Effector memory CD4-positive, alpha-beta T cell (primary cell): Measurements from ENCODE around the gene PRMT2.

Experiments
- DNase-seq, 3 donors: peaks; one replicate each; pipeline ENCODE4 v3.0.0-alpha.2; 2020
- H3K27ac ChIP-seq: 2 replicates; pipeline ENCODE4 v1.7.0; 2013; ENCODE audit warnings: mild to moderate bottlenecking, low read length, moderate library complexity; ENCODE audit not compliant: insufficient read depth, poor library complexity, severe bottlenecking
- H3K27me3 ChIP-seq: replicated peaks from 2 replicates; pipeline ENCODE4 v1.7.0; 2013; ENCODE audit warnings: mild to moderate bottlenecking, low read length; ENCODE audit not compliant: insufficient read depth, control insufficient read depth, poor library complexity, severe bottlenecking
- H3K36me3 ChIP-seq: 2 replicates; pipeline ENCODE4 v1.7.0; 2013; ENCODE audit warnings: mild to moderate bottlenecking, low read length, moderate library complexity; ENCODE audit not compliant: control insufficient read depth, insufficient read depth
- H3K4me1 ChIP-seq: 2 replicates; pipeline ENCODE4 v1.7.0; 2013; ENCODE audit warnings: low read length, mild to moderate bottlenecking; ENCODE audit not compliant: control insufficient read depth, insufficient read depth, poor library complexity, severe bottlenecking
- H3K4me3 ChIP-seq: 2 replicates; pipeline ENCODE4 v1.7.0; 2013; ENCODE audit warnings: low read length, low read depth, mild to moderate bottlenecking; ENCODE audit not compliant: insufficient read depth, poor library complexity, severe bottlenecking
- H3K9me3 ChIP-seq: 2 replicates; pipeline ENCODE4 v1.7.0; 2013; ENCODE audit warnings: mild to moderate bottlenecking, low read length, moderate library complexity; ENCODE audit not compliant: control insufficient read depth
- total RNA-seq, 3 donors: gene quantifications; one replicate each; lab custom pipeline; 2026; lab: John Stamatoyannopoulos, UW

Gene PRMT2
- 78.5 to 154 (median 91.5) reads per million in 3 donors for total RNA-seq

GRCh38 chr21:46635324-46636180 lies at the start of gene PRMT2:
Gene PRMT2, plus strand, starts transcription at chr21:46635674. Its CDS starts 1,278 bp downstream, at chr21:46636952.
- Histone ChIP-seq H3K4me3 (peak within 1 kb of the TSS; percentile 100), H3K27me3 (no peaks in the 10 kb centered on the region), H3K36me3 (no peaks in the 10 kb centered on the region), H3K9me3 (no peaks in the 10 kb centered on the region), H3K27ac (peak within 1 kb of the TSS; percentile 94), H3K4me1 (peaks cover 32% of the 10 kb centered on the region)
- DNase-seq: peak; percentile 94 to 98 (median 97)

- no peak overlapping the region for H3K4me3 ChIP-seq
- H3K4me1 ChIP-seq: no peaks in the 10 kb centered on the region
- H3K9me3 ChIP-seq: no peaks in the 10 kb centered on the region
- H3K36me3 ChIP-seq: no peaks in the 10 kb centered on the region
- DNase-seq: no peak
- H3K27me3 ChIP-seq: no peaks in the 10 kb centered on the region
- H3K27ac ChIP-seq: no peak overlapping the region
Observed at GRCh38 chr21:46594276-46594675, 41.2 kb upstream of the PRMT2 start.

DNA sequence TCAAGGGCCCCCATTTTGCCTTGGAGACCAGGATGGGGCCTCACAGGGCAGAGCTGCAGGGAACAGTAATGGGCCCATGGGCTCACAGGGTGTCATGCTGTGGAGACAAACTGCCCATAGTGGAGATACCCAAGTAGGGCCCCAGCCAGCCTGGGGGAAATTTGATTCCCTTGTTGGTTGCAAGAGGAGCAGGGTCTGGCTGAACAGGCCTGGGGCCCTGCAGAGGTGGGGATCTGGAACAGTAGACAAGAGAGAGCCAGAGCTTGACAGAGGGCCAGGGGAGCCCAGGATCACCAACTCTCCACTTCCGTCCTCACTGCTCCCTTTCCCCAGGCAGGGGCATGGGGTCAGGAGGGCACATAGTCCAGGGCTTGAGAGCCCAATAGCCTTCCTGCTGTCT lies 39.3 kb upstream of the PRMT2 start:
- no peaks in the 10 kb centered on the region for H3K27me3 ChIP-seq
- no peak overlapping the region for H3K27ac ChIP-seq
- H3K36me3 ChIP-seq: no peaks in the 10 kb centered on the region
- H3K9me3 ChIP-seq: no peaks in the 10 kb centered on the region
- no peak overlapping the region for H3K4me3 ChIP-seq
- no peaks in the 10 kb centered on the region for H3K4me1 ChIP-seq
- no peak for DNase-seq

- Histone ChIP-seq H3K4me1 (no peaks in the 10 kb centered on the region), H3K4me3 (no peak overlapping the region), H3K27ac (no peak overlapping the region), H3K9me3 (no peaks in the 10 kb centered on the region), H3K27me3 (no peaks in the 10 kb centered on the region), H3K36me3 (no peaks in the 10 kb centered on the region)
- DNase-seq: no peak
Observed at GRCh38 chr21:46597031-46597430, 38.4 kb upstream of the PRMT2 start.

DNA sequence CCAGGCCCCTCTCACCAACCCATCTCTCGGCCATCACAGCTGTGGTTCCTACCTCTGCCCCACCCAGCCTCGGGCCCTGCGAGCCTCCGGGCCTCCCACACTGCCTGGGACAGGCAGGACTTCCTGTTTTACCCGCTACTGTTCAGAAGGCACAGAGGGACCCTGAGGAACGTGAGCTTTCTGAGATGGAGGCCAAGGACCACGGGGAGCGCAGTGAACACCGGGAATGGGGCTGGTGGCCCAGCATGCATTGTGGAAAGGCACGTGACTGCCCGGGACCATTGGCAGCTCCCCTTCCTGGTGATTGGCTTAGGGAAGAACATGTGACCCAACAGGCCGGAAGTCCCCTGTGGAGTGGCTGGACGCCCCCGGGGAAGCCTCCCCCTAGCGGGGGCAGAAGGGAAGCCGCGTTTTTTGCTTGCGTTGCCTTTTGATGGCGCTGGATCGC lies 37.6 kb upstream of the PRMT2 start:
- Histone ChIP-seq H3K36me3 (no peaks in the 10 kb centered on the region), H3K27me3 (no peaks in the 10 kb centered on the region), H3K4me1 (no peaks in the 10 kb centered on the region), H3K27ac (no peak overlapping the region), H3K4me3 (no peak overlapping the region), H3K9me3 (no peaks in the 10 kb centered on the region)
- no peak for DNase-seq

GRCh38 chr21:46598581-46599572 lies 36.6 kb upstream of the PRMT2 start:
- no peak for DNase-seq
- Histone ChIP-seq H3K9me3 (no peaks in the 10 kb centered on the region), H3K4me3 (no peak overlapping the region), H3K4me1 (no peaks in the 10 kb centered on the region), H3K27ac (no peak overlapping the region), H3K36me3 (no peaks in the 10 kb centered on the region), H3K27me3 (no peaks in the 10 kb centered on the region)

DNA sequence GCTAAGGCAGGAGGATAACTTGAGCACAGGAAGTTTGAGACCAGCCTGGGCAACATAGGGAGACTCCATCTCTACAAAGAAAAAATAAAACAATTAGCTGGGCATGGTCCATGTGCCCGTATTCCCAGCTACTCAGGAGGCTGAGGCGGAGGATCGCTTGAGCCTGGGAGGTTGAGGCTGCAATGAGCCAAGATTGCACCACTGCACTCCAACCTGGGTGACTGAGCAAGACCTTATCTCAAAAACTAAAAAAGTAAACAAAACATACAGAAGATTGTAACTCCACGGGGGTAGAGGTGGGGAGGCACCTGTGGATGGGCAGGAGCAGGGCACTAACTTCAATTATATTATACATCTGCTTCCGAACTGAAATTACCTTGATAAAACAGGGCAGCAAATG lies 35.2 kb upstream of the PRMT2 start:
- Histone ChIP-seq H3K4me1 (peaks cover 4% of the 10 kb centered on the region), H3K4me3 (no peak overlapping the region), H3K27ac (no peak overlapping the region), H3K9me3 (no peaks in the 10 kb centered on the region), H3K27me3 (no peaks in the 10 kb centered on the region), H3K36me3 (no peaks in the 10 kb centered on the region)
- no peak for DNase-seq

- Histone ChIP-seq H3K4me3 (no peak overlapping the region), H3K4me1 (peaks cover 11% of the 10 kb centered on the region), H3K9me3 (no peaks in the 10 kb centered on the region), H3K27ac (no peak overlapping the region), H3K27me3 (no peaks in the 10 kb centered on the region), H3K36me3 (no peaks in the 10 kb centered on the region)
- DNase-seq: no peak
Observed at GRCh38 chr21:46600978-46601377, 34.5 kb upstream of the PRMT2 start.

DNA sequence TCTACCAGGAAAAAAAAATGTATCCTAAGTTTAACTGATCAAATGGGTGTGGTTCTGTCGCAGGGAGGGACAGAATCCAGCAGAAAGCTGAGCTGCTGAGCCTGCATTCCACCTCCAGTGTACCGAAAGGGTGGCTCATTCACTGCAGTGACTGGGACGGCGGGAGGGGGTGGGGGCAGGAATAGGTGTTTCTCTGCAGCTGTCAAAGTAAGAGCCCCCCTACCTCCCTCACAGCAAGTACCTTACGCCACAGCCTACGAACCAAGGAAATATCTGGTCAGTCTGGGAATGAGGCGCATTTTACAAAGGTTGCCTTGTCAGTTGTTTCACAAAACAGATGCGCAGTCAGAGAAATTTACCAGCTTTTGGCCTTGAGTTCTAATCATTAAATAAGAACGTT lies 32.2 kb upstream of the PRMT2 start:
- no peaks in the 10 kb centered on the region for H3K27me3 ChIP-seq
- H3K4me1 ChIP-seq: peaks cover 22% of the 10 kb centered on the region

More for the DNA sequence above, 32.2 kb upstream of the PRMT2 start:
- DNase-seq: no peak
- Histone ChIP-seq H3K36me3 (no peaks in the 10 kb centered on the region), H3K27ac (no peak overlapping the region), H3K4me3 (no peak overlapping the region), H3K9me3 (no peaks in the 10 kb centered on the region)
